GM13976 (cell line): ENCODE measurements around the gene FAM200C.

ENCODE experiments used
- DNase-seq: peaks from one replicate; pipeline ENCODE4 v3.0.0; 2012; ENCODE audit warnings: low spot score
- in situ Hi-C: fragments of 300-500 bp; cut with MboI; formaldehyde crosslinking; loops from one replicate; pipeline ENCODE4 v1.12.0; 2022; ENCODE audit warnings: low sequenced_read_pairs, mixed read lengths, inconsistent platforms; ENCODE audit not compliant: unreplicated experiment
- TF ChIP-seq, protein P1 (sequence below): IDR thresholded peaks from 2 replicates; pipeline ENCODE4 v1.5.1; 2012; ENCODE audit warnings: borderline replicate concordance, mild to moderate bottlenecking; ENCODE audit not compliant: insufficient read depth; ENCODE audit errors: extremely low read depth, missing control alignments, control extremely low read depth

Gene FAM200C

DNA sequence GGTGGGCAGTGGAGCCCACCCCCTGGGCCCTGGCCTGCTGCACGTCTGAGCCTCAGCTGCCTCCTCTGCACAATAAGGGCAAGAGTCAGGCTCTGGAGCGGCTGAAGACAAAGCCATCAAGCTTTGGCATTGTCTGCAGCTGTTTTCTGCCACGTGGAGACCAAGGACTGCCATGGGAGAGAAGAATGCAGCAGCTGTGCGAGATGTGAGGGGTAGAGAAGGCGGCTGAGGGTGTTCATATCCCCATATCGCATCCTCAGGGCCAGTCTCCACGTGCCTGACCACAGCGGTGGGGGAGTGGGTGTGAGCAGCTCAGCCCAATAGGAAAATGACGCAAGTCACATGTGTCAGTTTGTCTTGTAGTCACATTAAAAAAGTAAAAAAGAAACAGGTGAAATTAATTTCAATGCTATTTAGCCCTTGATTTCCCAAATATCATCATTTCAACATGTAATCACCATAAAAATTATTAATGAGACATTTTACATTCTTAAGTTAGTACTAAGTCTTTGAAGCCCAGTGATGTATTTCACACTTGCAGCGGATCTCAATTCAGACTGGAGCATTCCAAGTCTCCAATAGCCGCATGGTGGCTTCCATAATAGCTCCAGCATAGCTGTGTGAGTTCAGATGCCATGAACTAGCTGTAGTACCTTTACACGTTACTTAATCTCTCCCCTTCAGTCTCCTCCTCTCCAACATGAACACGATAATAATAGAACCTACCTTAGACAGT lies 36.0 kb downstream of the FAM200C start:
- in situ Hi-C loops = no loop called here
- TF ChIP-seq, protein P1, sequence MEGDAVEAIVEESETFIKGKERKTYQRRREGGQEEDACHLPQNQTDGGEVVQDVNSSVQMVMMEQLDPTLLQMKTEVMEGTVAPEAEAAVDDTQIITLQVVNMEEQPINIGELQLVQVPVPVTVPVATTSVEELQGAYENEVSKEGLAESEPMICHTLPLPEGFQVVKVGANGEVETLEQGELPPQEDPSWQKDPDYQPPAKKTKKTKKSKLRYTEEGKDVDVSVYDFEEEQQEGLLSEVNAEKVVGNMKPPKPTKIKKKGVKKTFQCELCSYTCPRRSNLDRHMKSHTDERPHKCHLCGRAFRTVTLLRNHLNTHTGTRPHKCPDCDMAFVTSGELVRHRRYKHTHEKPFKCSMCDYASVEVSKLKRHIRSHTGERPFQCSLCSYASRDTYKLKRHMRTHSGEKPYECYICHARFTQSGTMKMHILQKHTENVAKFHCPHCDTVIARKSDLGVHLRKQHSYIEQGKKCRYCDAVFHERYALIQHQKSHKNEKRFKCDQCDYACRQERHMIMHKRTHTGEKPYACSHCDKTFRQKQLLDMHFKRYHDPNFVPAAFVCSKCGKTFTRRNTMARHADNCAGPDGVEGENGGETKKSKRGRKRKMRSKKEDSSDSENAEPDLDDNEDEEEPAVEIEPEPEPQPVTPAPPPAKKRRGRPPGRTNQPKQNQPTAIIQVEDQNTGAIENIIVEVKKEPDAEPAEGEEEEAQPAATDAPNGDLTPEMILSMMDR = no peak
- DNase-seq = no peak

DNA sequence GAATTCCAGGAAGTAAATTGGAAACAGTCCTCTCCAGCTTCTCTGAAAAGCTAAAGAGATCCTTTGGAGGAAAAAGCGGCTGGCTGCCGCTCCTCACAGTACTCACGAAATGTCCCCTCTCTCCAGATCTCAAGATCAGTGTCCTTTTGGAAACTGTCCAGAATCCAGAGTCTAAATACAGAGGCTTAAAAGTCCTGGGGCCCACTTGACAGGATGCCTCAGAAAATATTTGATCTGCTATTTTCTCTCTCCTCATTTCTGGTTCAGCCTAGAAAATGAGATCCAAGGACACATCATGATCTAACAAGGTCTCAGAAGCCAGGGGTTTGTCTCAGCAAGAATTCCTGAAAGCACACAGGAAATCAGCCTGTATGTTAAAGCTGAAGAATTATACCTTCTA lies 36.6 kb downstream of the FAM200C start:
- no peak for DNase-seq
- TF ChIP-seq, protein P1 = no peak
- in situ Hi-C loops = no loop called here

DNA sequence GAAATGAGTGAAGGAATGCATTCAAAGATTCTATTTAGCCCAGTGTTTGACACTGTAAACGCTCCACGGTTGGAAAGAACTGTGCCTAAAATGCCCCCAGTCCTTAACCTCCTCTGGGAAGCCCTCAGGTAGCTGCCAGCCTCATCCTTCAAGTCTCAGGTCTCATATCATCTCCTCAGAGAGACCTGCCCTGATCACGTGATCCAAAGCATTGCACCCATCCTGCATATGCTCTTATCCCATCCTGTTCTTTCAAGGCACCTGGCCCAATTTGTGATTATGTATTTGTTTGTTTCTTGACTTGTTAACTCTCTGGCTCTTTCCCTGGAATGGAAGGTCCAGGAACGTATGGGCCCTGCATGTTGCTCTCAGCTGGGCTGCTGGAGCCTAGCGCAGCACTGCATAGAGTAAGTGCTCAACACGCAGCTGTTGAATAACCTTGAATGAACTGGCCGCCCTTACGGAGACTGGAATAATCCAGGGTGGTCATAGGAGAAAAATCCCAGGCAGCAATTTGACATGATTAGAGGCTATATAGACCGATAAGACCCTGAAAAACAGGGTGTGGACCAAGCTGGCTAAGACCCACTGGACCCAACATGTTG lies 38.1 kb downstream of the FAM200C start:
- TF ChIP-seq, protein P1 = no peak
- DNase-seq = no peak
- in situ Hi-C loops = no loop called here

DNA sequence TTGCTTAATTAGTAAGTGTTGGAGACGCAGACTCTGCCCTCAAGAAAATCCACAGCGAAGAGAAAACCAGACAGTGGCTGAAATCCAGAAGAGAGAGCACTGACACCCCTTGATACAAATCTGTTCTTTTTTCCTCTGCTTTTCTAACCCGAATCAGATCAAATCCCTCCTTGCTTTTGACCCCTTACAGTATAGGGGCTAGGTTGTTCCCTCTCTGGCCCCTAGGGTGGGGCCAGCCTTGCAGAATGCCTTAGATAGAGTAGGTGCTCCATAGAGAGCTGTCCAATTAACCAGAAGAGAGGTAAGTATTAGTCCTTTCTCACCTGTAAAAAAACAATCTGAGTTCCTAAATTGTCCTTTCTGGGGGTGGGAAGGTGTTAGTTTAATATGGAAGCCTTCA lies 39.5 kb downstream of the FAM200C start:
- TF ChIP-seq, protein P1 = no peak
- in situ Hi-C loops = no loop called here
- no peak for DNase-seq

DNA sequence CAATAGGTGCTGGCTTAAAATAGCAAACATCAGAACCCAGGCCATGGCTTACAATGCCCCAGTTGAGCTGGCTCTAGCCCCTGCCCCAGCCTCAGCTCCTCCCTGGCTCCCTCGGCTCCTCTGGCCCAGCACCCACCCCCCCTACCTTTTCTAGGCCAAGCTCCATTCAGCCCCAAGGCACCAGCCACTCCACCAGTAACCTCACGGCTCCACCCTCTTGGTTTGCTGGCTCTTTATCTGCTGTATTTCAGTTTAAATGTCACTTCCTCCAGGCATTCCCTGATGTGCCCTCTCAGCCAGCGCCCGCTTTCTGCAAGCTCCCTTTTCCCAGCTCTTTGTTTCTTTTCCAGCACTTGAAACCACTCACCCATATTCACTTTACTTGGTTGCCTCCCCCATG lies 40.0 kb downstream of the FAM200C start:
- TF ChIP-seq, protein P1 = no peak
- in situ Hi-C loops = no loop called here
- no peak for DNase-seq

DNA sequence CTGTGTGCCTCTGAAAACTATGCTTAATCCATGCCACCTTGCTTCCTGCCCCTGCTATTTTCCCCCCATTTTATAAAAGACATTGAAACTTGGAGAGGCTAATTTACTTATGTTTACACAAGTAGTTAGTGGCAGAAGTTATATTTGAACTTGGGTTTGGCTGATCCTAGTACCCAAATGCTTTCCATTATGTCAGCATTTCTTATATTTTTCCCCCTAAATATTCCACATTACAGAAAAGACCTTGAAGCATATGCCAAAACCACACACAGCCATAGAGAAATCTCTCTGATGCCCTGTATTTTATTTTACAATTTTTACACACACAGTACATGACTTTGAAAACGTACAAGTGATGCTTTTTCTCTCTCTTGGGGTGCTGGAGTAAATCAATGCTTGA lies 40.6 kb downstream of the FAM200C start:
- in situ Hi-C loops = no loop called here
- TF ChIP-seq, protein P1 = no peak

More for the DNA sequence above, 40.6 kb downstream of the FAM200C start:
- DNase-seq = no peak
